ENCODE measurements around the gene TNFSF10. TPM values are rescaled to one million over a fixed set of nuclear protein-coding genes. Genes with fewer than 3 reads are reported as not detected.
A peak's percentile ranks its signal among the peaks of the same experiment; 100 is the strongest.

TNFSF10 gene
- total and polyA plus RNA-seq, 9 of the 15 experiments (the other 6 are each of a cell fraction or from before 2014, with no cell fraction given), result 0.07 to 1.3 (median 0.27) TPM; not detected in 1

DNA sequence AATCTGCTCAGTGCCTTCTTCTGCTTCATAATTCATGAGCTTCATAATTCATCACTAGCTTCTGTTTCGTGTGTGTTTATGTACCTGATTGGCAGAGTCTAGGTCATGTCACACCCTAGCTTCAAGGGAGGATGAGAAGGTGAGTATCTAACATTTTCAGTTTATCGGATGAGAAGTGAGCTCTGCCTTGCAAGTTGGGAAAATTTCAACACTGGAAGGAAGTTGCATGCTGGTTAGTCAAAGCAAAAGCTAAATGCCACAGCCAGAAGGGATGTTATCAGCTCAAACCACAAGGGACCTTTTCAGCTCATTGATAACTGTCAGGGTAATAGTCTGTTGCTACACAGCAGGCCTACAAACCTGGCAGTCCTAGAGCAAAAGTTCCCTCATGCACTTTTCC, 7.3 kb upstream of the TNFSF10 start (continued):
- TF ChIP-seq CBFA2T2 (conservative IDR thresholded peaks at IDR 0.05) (peak; percentile 55), HMG20B (CRISPR knock-in tag; IDR thresholded peaks at IDR 0.05) (no peak), PRMT5 (CRISPR knock-in tag; IDR thresholded peaks at IDR 0.05) (no peak), PTRF (tag; IDR thresholded peaks at IDR 0.05) (no peak), HNRNPK (IDR thresholded peaks at IDR 0.05; ENCODE audit: low read depth, low read length, poor library complexity, severe bottlenecking) (no peak), NFE2 (IDR thresholded peaks at IDR 0.05; ENCODE audit: low read depth) (no peak), ZC3H11A (IDR thresholded peaks at IDR 0.05; ENCODE audit: low read depth, low read length) (no peak), CBFB (CRISPR knock-in tag; IDR thresholded peaks at IDR 0.05) (no peak), RB1 (IDR thresholded peaks at IDR 0.05; ENCODE audit: low read depth) (no peak), MXI1 (IDR thresholded peaks at IDR 0.05; ENCODE audit: low read depth, low read length) (no peak), ZNF507 (tag; conservative IDR thresholded peaks at IDR 0.05) (no peak), RFX5 (IDR thresholded peaks at IDR 0.05; ENCODE audit: low read depth, low read length) (no peak), ZC3H4 (CRISPR knock-in tag; IDR thresholded peaks at IDR 0.05; ENCODE audit: borderline replicate concordance) (no peak), ARID2 (IDR thresholded peaks at IDR 0.05) (no peak), ERF (CRISPR knock-in tag; IDR thresholded peaks at IDR 0.05) (no peak)
- TF ChIP-seq, protein P1, sequence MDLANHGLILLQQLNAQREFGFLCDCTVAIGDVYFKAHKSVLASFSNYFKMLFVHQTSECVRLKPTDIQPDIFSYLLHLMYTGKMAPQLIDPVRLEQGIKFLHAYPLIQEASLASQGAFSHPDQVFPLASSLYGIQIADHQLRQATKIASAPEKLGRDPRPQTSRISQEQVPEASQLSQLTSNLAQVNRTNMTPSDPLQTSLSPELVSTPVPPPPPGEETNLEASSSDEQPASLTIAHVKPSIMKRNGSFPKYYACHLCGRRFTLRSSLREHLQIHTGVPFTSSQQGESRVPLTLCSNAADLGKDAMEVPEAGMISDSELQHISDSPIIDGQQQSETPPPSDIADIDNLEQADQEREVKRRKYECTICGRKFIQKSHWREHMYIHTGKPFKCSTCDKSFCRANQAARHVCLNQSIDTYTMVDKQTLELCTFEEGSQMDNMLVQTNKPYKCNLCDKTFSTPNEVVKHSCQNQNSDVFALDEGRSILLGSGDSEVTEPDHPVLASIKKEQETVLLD (IDR thresholded peaks at IDR 0.05), result no peak
- TF ChIP-seq, protein P2, sequence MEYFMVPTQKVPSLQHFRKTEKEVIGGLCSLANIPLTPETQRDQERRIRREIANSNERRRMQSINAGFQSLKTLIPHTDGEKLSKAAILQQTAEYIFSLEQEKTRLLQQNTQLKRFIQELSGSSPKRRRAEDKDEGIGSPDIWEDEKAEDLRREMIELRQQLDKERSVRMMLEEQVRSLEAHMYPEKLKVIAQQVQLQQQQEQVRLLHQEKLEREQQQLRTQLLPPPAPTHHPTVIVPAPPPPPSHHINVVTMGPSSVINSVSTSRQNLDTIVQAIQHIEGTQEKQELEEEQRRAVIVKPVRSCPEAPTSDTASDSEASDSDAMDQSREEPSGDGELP (CRISPR knock-in tag; IDR thresholded peaks at IDR 0.05; ENCODE audit: borderline replicate concordance), result no peak
- TF ChIP-seq, protein P3, sequence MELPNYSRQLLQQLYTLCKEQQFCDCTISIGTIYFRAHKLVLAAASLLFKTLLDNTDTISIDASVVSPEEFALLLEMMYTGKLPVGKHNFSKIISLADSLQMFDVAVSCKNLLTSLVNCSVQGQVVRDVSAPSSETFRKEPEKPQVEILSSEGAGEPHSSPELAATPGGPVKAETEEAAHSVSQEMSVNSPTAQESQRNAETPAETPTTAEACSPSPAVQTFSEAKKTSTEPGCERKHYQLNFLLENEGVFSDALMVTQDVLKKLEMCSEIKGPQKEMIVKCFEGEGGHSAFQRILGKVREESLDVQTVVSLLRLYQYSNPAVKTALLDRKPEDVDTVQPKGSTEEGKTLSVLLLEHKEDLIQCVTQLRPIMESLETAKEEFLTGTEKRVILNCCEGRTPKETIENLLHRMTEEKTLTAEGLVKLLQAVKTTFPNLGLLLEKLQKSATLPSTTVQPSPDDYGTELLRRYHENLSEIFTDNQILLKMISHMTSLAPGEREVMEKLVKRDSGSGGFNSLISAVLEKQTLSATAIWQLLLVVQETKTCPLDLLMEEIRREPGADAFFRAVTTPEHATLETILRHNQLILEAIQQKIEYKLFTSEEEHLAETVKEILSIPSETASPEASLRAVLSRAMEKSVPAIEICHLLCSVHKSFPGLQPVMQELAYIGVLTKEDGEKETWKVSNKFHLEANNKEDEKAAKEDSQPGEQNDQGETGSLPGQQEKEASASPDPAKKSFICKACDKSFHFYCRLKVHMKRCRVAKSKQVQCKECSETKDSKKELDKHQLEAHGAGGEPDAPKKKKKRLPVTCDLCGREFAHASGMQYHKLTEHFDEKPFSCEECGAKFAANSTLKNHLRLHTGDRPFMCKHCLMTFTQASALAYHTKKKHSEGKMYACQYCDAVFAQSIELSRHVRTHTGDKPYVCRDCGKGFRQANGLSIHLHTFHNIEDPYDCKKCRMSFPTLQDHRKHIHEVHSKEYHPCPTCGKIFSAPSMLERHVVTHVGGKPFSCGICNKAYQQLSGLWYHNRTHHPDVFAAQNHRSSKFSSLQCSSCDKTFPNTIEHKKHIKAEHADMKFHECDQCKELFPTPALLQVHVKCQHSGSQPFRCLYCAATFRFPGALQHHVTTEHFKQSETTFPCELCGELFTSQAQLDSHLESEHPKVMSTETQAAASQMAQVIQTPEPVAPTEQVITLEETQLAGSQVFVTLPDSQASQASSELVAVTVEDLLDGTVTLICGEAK (IDR thresholded peaks at IDR 0.05), result no peak
- TF ChIP-seq, protein P3 (CRISPR knock-in tag; IDR thresholded peaks at IDR 0.05), result no peak

Data from K562 (cell line).